Neuron (in vitro differentiated cells): ENCODE measurements around the gene TMEM101.
"Not testable (repeated sequence)": the region's sequence is repeated elsewhere in the genome, so short reads cannot be mapped to it uniquely, and the experiment has no call there.

ENCODE experiments used
- H2AFZ ChIP-seq: one replicate; pipeline ENCODE4 v1.6.1; 2013; ENCODE audit warnings: low read depth, mild to moderate bottlenecking, inconsistent platforms, low read length, moderate library complexity
- H3K27me3 ChIP-seq: one replicate; pipeline ENCODE4 v1.6.1; 2013; ENCODE audit warnings: low read length; ENCODE audit not compliant: insufficient read depth
- H3K36me3 ChIP-seq: one replicate; pipeline ENCODE4 v1.6.1; 2013; ENCODE audit warnings: low read length; ENCODE audit not compliant: insufficient read depth
- H3K4me1 ChIP-seq: one replicate; pipeline ENCODE4 v1.6.1; 2013; ENCODE audit warnings: low read length; ENCODE audit not compliant: insufficient read depth
- H3K4me3 ChIP-seq: 2 replicates; pipeline ENCODE4 v1.5.1; 2013; ENCODE audit warnings: mild to moderate bottlenecking, low read length, moderate library complexity
- H3K9me3 ChIP-seq: one replicate; pipeline ENCODE4 v1.6.1; 2013; ENCODE audit warnings: low read length

TMEM101 gene

GRCh38 chr17:43971436-43971835, 43.3 kb downstream of the TMEM101 start:
- not testable (repeated sequence) for H2AFZ ChIP-seq, H3K9me3 ChIP-seq, H3K27me3 ChIP-seq

DNA sequence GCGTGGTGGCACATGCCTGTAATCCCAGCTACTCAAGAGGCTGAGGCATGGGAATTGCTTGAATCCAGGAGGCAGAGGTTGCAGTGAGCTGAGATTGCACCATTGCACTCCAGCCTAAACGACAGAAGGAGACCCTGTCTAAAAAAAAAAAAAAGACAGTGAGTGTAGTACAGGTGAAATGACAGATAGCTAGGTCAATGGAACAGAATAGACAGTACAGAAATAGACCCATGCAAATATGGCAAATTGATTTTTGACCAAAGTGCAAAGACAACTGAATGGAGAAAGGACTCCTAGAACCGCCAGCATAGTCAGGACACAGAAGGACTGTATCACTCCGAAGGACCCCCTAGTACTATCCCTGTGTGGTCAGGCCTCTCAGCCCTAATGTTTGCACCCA, 44.4 kb downstream of the TMEM101 start:
- no peak overlapping the region for H2AFZ ChIP-seq
- no peak overlapping the region for H3K4me3 ChIP-seq
- H3K27me3 ChIP-seq = peaks cover 8% of the 10 kb centered on the region
- peaks cover 4% of the 10 kb centered on the region for H3K4me1 ChIP-seq
- H3K9me3 ChIP-seq = no peaks in the 10 kb centered on the region
- H3K36me3 ChIP-seq = no peaks in the 10 kb centered on the region

More at GRCh38 chr17:43971436-43971835, 43.3 kb downstream of the TMEM101 start:
- H3K4me1 ChIP-seq, H3K4me3 ChIP-seq, H3K36me3 ChIP-seq: not testable (repeated sequence)

- Histone ChIP-seq H3K27me3 (peaks cover 16% of the 10 kb centered on the region), H3K4me1 (no peaks in the 10 kb centered on the region), H3K4me3 (no peak overlapping the region), H2AFZ (no peak overlapping the region), H3K9me3 (no peaks in the 10 kb centered on the region), H3K36me3 (no peaks in the 10 kb centered on the region)
These were observed 47.4 kb downstream of the TMEM101 start for GRCh38 chr17:43967251-43967875.

GRCh38 chr17:43966276-43966675, 48.5 kb downstream of the TMEM101 start:
- Histone ChIP-seq H3K27me3 (peaks cover 24% of the 10 kb centered on the region), H2AFZ (no peak overlapping the region), H3K9me3 (no peaks in the 10 kb centered on the region), H3K4me1 (no peaks in the 10 kb centered on the region), H3K4me3 (no peak overlapping the region), H3K36me3 (no peaks in the 10 kb centered on the region)

DNA sequence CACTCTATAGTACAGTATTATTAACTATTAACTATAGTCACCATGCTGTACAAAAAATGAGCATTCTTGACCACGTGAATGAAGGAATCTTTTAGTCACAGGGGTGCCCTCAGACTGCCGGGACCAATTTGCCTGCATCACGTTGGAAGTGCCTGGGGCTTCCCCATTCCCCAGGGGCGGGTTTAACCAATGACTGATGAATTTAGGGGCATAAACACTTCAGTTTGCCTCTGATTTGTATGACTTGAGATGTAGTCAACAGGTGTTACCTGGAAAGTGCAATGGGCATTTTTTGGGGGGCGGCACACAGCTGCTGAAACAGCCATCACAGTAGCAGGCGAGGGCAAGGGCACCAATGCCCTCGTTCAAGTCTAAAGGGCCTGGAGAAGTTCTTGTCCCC, 52.3 kb downstream of the TMEM101 start:
- Histone ChIP-seq H3K4me1 (no peaks in the 10 kb centered on the region), H3K9me3 (no peaks in the 10 kb centered on the region), H3K27me3 (peaks cover 25% of the 10 kb centered on the region)

DNA sequence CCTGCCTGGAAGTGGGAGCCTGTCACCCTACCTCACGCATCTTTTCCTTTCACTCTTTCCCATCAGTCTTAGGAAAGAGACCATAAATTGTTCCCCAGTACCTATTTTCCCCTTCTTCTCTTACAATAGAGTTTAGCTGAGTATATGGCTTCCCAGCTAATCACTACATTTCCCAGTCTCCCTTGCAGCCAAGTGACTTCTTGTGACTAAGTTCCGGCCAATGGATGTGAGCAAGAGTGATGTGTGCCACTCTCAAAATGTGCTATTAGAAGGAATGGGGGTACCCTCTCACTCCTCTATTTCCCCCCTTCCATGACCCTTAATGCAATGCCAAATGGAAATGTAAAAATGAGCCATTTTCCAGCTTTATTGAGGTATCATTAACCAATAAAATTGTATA, 52.8 kb downstream of the TMEM101 start:
- H3K27me3 ChIP-seq = peaks cover 23% of the 10 kb centered on the region
- no peaks in the 10 kb centered on the region for H3K36me3 ChIP-seq
- no peaks in the 10 kb centered on the region for H3K4me1 ChIP-seq
- no peak overlapping the region for H2AFZ ChIP-seq
- no peak overlapping the region for H3K4me3 ChIP-seq
- H3K9me3 ChIP-seq = no peaks in the 10 kb centered on the region

More for the DNA sequence above, 52.3 kb downstream of the TMEM101 start:
- Histone ChIP-seq H2AFZ (no peak overlapping the region), H3K4me3 (no peak overlapping the region), H3K36me3 (no peaks in the 10 kb centered on the region)

GRCh38 chr17:43961292-43961691, 53.5 kb downstream of the TMEM101 start:
- not testable (repeated sequence) for H3K4me3 ChIP-seq, H3K9me3 ChIP-seq, H2AFZ ChIP-seq, H3K36me3 ChIP-seq, H3K4me1 ChIP-seq
- peaks cover 23% of the 10 kb centered on the region for H3K27me3 ChIP-seq
